Mesothelial cell of epicardium (in vitro differentiated cells): ENCODE results near the gene NUP58. TPM values are rescaled to one million over a fixed set of nuclear protein-coding genes. Genes with fewer than 3 reads are reported as not detected.
A peak's percentile ranks its signal among the peaks of the same experiment; 100 is the strongest.

Experiments
- DNase-seq, 2 experiments: peaks; one replicate each; pipeline ENCODE4 v3.0.0; 2021; ENCODE audit warnings: low spot score in 2 of 2; ENCODE audit not compliant: unreplicated experiment in 2 of 2
- H3K27ac Mint-ChIP-seq: 2 replicates; pipeline ENCODE4 v1.8.0; 2021; ENCODE audit warnings: mixed read lengths
- H3K27me3 Mint-ChIP-seq: 2 replicates; pipeline ENCODE4 v1.8.0; 2021; ENCODE audit warnings: low read depth, mixed read lengths
- H3K36me3 Mint-ChIP-seq: 2 replicates; pipeline ENCODE4 v1.8.0; 2021; ENCODE audit warnings: mixed read lengths
- H3K4me1 Mint-ChIP-seq: 2 replicates; pipeline ENCODE4 v1.8.0; 2021; ENCODE audit warnings: mixed read lengths
- H3K4me3 Mint-ChIP-seq: 2 replicates; pipeline ENCODE4 v1.8.0; 2021; ENCODE audit warnings: mild to moderate bottlenecking, moderate library complexity, mixed read lengths
- H3K9me3 Mint-ChIP-seq: 2 replicates; pipeline ENCODE4 v1.8.0; 2021; ENCODE audit warnings: mixed read lengths
- total RNA-seq: library from RNA; stranded (reverse); gene quantifications from 3 replicates; pipeline ENCODE4 v1.2.1, GENCODE V29; 2021
- TF ChIP-seq, protein P1 (sequence below): fragments of 200-600 bp; sonication (generic); IDR thresholded peaks from one replicate; pipeline ENCODE4 v1.5.0; 2021; ENCODE audit warnings: antibody characterized with exemption; ENCODE audit not compliant: unreplicated experiment

The NUP58 gene
- total RNA-seq, 1 donor from 2014 or later, result 60.3 TPM

DNA sequence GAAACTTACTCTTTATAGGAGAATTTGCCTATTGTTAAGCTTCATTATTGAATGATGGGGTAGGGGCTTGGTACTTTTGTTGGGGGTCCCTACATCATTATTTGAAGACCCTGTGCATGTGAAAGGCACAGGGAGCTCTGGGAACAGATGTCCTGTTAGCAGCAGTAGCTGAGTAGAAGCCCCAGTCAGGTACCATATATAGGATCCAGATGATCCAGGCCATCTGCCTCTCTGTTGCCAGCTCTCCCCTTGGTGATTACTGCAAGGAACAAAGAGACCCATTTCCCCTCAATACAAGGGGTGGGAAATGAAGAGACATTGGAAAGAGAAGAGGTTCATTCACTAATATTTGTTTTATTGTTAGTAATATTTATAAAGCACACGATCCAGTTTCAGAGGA is 9.7 kb upstream of the NUP58 start:
- no peaks in the 10 kb centered on the region for H3K36me3 Mint-ChIP-seq
- no peak overlapping the region for H3K27ac Mint-ChIP-seq
- H3K27me3 Mint-ChIP-seq, result peaks cover 36% of the 10 kb centered on the region
- no peaks in the 10 kb centered on the region for H3K4me1 Mint-ChIP-seq
- DNase-seq, result no peak
- H3K9me3 Mint-ChIP-seq, result no peaks in the 10 kb centered on the region
- TF ChIP-seq, protein P1, sequence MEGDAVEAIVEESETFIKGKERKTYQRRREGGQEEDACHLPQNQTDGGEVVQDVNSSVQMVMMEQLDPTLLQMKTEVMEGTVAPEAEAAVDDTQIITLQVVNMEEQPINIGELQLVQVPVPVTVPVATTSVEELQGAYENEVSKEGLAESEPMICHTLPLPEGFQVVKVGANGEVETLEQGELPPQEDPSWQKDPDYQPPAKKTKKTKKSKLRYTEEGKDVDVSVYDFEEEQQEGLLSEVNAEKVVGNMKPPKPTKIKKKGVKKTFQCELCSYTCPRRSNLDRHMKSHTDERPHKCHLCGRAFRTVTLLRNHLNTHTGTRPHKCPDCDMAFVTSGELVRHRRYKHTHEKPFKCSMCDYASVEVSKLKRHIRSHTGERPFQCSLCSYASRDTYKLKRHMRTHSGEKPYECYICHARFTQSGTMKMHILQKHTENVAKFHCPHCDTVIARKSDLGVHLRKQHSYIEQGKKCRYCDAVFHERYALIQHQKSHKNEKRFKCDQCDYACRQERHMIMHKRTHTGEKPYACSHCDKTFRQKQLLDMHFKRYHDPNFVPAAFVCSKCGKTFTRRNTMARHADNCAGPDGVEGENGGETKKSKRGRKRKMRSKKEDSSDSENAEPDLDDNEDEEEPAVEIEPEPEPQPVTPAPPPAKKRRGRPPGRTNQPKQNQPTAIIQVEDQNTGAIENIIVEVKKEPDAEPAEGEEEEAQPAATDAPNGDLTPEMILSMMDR, result no peak
- H3K4me3 Mint-ChIP-seq, result no peak overlapping the region

GRCh38 chr13:25292301-25292700 is 9.1 kb upstream of the NUP58 start:
- H3K36me3 Mint-ChIP-seq, result no peaks in the 10 kb centered on the region
- H3K9me3 Mint-ChIP-seq, result no peaks in the 10 kb centered on the region
- no peak for DNase-seq
- peaks cover 42% of the 10 kb centered on the region for H3K27me3 Mint-ChIP-seq
- no peaks in the 10 kb centered on the region for H3K4me1 Mint-ChIP-seq
- no peak overlapping the region for H3K27ac Mint-ChIP-seq
- TF ChIP-seq, protein P1, result no peak
- H3K4me3 Mint-ChIP-seq, result no peak overlapping the region

- TF ChIP-seq, protein P1, result no peak
These were observed 6.2 kb upstream of the NUP58 start for GRCh38 chr13:25295228-25295627.

GRCh38 chr13:25295701-25296100 is 5.7 kb upstream of the NUP58 start:
- Mint-ChIP-seq H3K27ac (no peak overlapping the region), H3K4me1 (no peaks in the 10 kb centered on the region), H3K36me3 (no peaks in the 10 kb centered on the region), H3K4me3 (no peak overlapping the region), H3K27me3 (peaks cover 50% of the 10 kb centered on the region), H3K9me3 (peaks cover 4% of the 10 kb centered on the region)
- TF ChIP-seq, protein P1, result no peak
- no peak for DNase-seq

More at GRCh38 chr13:25295228-25295627, 6.2 kb upstream of the NUP58 start:
- Mint-ChIP-seq H3K27me3 (peaks cover 50% of the 10 kb centered on the region), H3K4me3 (no peak overlapping the region), H3K4me1 (no peaks in the 10 kb centered on the region), H3K9me3 (peaks cover 2% of the 10 kb centered on the region), H3K27ac (no peak overlapping the region), H3K36me3 (no peaks in the 10 kb centered on the region)
- no peak for DNase-seq

DNA sequence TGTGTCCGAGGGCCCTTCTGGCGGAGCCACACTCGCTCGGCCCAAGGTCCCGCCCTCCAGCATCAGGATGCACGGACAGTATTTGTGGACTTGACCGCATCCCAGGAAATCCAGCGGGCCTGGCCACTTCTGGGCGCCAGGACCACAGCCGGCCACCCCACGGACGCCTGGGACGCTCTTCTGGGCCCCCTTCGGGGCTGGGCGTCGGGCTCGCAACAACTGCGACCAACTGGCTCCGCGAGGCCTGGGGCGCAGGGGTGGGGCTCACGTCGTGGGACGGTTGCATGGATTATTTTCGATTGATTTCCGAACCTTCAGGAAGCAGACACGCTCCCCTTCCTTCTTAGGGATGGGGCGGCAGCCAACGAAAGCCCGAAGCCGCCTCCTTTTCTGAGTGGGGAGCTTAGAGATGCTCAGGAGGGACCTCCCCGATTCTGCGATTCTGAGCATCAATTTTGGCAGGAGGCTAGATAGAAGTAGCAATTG is 521 bp upstream of the NUP58 start:
- peaks cover 24% of the 10 kb centered on the region for H3K4me1 Mint-ChIP-seq
- peak overlapping the region; percentile 91 for H3K4me3 Mint-ChIP-seq
- peaks cover 4% of the 10 kb centered on the region for H3K9me3 Mint-ChIP-seq
- TF ChIP-seq, protein P1, result no peak
- no peak for DNase-seq
- peaks cover 9% of the 10 kb centered on the region for H3K36me3 Mint-ChIP-seq
- peak overlapping the region; percentile 94 for H3K27ac Mint-ChIP-seq
- H3K27me3 Mint-ChIP-seq, result peaks cover 28% of the 10 kb centered on the region

GRCh38 chr13:25302121-25302520 is 696 bp downstream of the NUP58 start:
- H3K9me3 Mint-ChIP-seq, result peaks cover 4% of the 10 kb centered on the region
- TF ChIP-seq, protein P1, result no peak
- peak overlapping the region; percentile 91 for H3K4me3 Mint-ChIP-seq
- peaks cover 18% of the 10 kb centered on the region for H3K27me3 Mint-ChIP-seq
- DNase-seq, result no peak
- peaks cover 24% of the 10 kb centered on the region for H3K4me1 Mint-ChIP-seq
- H3K27ac Mint-ChIP-seq, result peak overlapping the region; percentile 94
- peaks cover 9% of the 10 kb centered on the region for H3K36me3 Mint-ChIP-seq
